ENCODE results near the gene ARHGAP18.

The ARHGAP18 gene

GRCh38 chr6:129699659-129700058 is 10.3 kb downstream of the ARHGAP18 start:
- TF ChIP-seq TAF1 (IDR thresholded peaks at IDR 0.05; ENCODE audit: low read depth) (no peak), EGR1 (IDR thresholded peaks at IDR 0.05) (no peak), CREB1 (IDR thresholded peaks at IDR 0.05; ENCODE audit: low read depth) (no peak), NFIC (IDR thresholded peaks at IDR 0.05) (no peak), CEBPB (IDR thresholded peaks at IDR 0.05) (no peak), TEAD4 (IDR thresholded peaks at IDR 0.05) (no peak), RAD21 (IDR thresholded peaks at IDR 0.05; ENCODE audit: low read depth) (no peak), FOXM1 (IDR thresholded peaks at IDR 0.05; ENCODE audit: borderline replicate concordance, low read depth) (no peak), ZBTB7A (IDR thresholded peaks at IDR 0.05; ENCODE audit: low read depth) (no peak), TCF12 (IDR thresholded peaks at IDR 0.05; ENCODE audit: low read depth) (no peak), YY1 (IDR thresholded peaks at IDR 0.05; ENCODE audit: low read depth) (no peak), EP300 (IDR thresholded peaks at IDR 0.05; ENCODE audit: borderline replicate concordance) (no peak)
- TF ChIP-seq, protein P1, sequence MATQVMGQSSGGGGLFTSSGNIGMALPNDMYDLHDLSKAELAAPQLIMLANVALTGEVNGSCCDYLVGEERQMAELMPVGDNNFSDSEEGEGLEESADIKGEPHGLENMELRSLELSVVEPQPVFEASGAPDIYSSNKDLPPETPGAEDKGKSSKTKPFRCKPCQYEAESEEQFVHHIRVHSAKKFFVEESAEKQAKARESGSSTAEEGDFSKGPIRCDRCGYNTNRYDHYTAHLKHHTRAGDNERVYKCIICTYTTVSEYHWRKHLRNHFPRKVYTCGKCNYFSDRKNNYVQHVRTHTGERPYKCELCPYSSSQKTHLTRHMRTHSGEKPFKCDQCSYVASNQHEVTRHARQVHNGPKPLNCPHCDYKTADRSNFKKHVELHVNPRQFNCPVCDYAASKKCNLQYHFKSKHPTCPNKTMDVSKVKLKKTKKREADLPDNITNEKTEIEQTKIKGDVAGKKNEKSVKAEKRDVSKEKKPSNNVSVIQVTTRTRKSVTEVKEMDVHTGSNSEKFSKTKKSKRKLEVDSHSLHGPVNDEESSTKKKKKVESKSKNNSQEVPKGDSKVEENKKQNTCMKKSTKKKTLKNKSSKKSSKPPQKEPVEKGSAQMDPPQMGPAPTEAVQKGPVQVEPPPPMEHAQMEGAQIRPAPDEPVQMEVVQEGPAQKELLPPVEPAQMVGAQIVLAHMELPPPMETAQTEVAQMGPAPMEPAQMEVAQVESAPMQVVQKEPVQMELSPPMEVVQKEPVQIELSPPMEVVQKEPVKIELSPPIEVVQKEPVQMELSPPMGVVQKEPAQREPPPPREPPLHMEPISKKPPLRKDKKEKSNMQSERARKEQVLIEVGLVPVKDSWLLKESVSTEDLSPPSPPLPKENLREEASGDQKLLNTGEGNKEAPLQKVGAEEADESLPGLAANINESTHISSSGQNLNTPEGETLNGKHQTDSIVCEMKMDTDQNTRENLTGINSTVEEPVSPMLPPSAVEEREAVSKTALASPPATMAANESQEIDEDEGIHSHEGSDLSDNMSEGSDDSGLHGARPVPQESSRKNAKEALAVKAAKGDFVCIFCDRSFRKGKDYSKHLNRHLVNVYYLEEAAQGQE (IDR thresholded peaks at IDR 0.05; ENCODE audit: low read depth): no peak
- TF ChIP-seq, protein P2, sequence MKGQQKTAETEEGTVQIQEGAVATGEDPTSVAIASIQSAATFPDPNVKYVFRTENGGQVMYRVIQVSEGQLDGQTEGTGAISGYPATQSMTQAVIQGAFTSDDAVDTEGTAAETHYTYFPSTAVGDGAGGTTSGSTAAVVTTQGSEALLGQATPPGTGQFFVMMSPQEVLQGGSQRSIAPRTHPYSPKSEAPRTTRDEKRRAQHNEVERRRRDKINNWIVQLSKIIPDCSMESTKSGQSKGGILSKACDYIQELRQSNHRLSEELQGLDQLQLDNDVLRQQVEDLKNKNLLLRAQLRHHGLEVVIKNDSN (IDR thresholded peaks at IDR 0.05): no peak
- TF ChIP-seq, protein P3, sequence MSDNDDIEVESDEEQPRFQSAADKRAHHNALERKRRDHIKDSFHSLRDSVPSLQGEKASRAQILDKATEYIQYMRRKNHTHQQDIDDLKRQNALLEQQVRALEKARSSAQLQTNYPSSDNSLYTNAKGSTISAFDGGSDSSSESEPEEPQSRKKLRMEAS (IDR thresholded peaks at IDR 0.05): no peak

- TF ChIP-seq EP300 (IDR thresholded peaks at IDR 0.05; ENCODE audit: borderline replicate concordance) (no peak), TEAD4 (IDR thresholded peaks at IDR 0.05) (no peak), RAD21 (IDR thresholded peaks at IDR 0.05; ENCODE audit: low read depth) (no peak), TCF12 (IDR thresholded peaks at IDR 0.05; ENCODE audit: low read depth) (no peak), YY1 (IDR thresholded peaks at IDR 0.05; ENCODE audit: low read depth) (no peak), CREB1 (IDR thresholded peaks at IDR 0.05; ENCODE audit: low read depth) (no peak)
- TF ChIP-seq, protein P1 (IDR thresholded peaks at IDR 0.05; ENCODE audit: low read depth): no peak
- TF ChIP-seq, protein P2 (IDR thresholded peaks at IDR 0.05): no peak
Observed at GRCh38 chr6:129698430-129698829, 11.5 kb downstream of the ARHGAP18 start.

DNA sequence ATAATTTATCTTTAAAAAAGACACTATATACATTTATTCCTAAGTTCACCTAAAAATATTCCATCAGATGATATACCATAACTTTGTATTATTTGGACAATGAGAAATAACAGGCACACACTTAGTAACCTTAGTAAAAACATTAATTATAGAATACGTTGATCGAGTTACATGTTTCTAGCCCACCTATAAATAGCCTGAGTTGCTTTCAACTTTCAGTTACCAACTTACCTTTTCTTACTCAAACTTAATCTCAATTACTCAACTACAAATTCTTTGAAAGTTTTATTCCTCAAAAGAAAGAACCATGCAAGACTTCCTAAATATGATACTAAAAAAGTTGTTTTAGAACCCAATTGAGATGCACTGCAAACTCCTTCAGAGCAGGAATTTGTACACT is 12.2 kb downstream of the ARHGAP18 start:
- no peak for TF ChIP-seq CEBPB (IDR thresholded peaks at IDR 0.05)
- TF ChIP-seq, protein P3 (IDR thresholded peaks at IDR 0.05): no peak
- TF ChIP-seq FOXM1 (IDR thresholded peaks at IDR 0.05; ENCODE audit: borderline replicate concordance, low read depth): no peak
- TF ChIP-seq TEAD4 (IDR thresholded peaks at IDR 0.05): no peak
- no peak for TF ChIP-seq ZBTB7A (IDR thresholded peaks at IDR 0.05; ENCODE audit: low read depth)
- TF ChIP-seq, protein P2 (IDR thresholded peaks at IDR 0.05): no peak
- TF ChIP-seq TCF12 (IDR thresholded peaks at IDR 0.05; ENCODE audit: low read depth): no peak

GRCh38 chr6:129696843-129697242 is 13.1 kb downstream of the ARHGAP18 start:
- TF ChIP-seq TEAD4 (IDR thresholded peaks at IDR 0.05) (no peak), RAD21 (IDR thresholded peaks at IDR 0.05; ENCODE audit: low read depth) (no peak), YY1 (IDR thresholded peaks at IDR 0.05; ENCODE audit: low read depth) (no peak), EGR1 (IDR thresholded peaks at IDR 0.05) (no peak), ZBTB7A (IDR thresholded peaks at IDR 0.05; ENCODE audit: low read depth) (no peak), TCF12 (IDR thresholded peaks at IDR 0.05; ENCODE audit: low read depth) (no peak), TAF1 (IDR thresholded peaks at IDR 0.05; ENCODE audit: low read depth) (no peak), EP300 (IDR thresholded peaks at IDR 0.05; ENCODE audit: borderline replicate concordance) (no peak), CEBPB (IDR thresholded peaks at IDR 0.05) (no peak), FOXM1 (IDR thresholded peaks at IDR 0.05; ENCODE audit: borderline replicate concordance, low read depth) (no peak), NFIC (IDR thresholded peaks at IDR 0.05) (no peak), CREB1 (IDR thresholded peaks at IDR 0.05; ENCODE audit: low read depth) (no peak)
- TF ChIP-seq, protein P2 (IDR thresholded peaks at IDR 0.05): no peak
- TF ChIP-seq, protein P3 (IDR thresholded peaks at IDR 0.05): no peak
- TF ChIP-seq, protein P1 (IDR thresholded peaks at IDR 0.05; ENCODE audit: low read depth): no peak
